ENCODE results near the gene VGLL4. TPM values are rescaled to one million over a fixed set of nuclear protein-coding genes. Genes with fewer than 3 reads are reported as not detected.

The VGLL4 gene
- total and polyA plus RNA-seq, 2 of the 4 experiments (the other 2 are of a cell fraction): 26.2 to 35.4 TPM

- Histone ChIP-seq H2BK20ac (ENCODE audit: low read depth, low read length) (no peak overlapping the region), H3K36me3 (ENCODE audit: control insufficient read depth, insufficient read depth, low read length) (no peaks in the 10 kb centered on the region), H4K20me1 (ENCODE audit: insufficient read depth, low read length) (peaks cover 4% of the 10 kb centered on the region; the same call in 1 of the 2 replicates), H3K18ac (ENCODE audit: low read depth, low read length) (no peak overlapping the region), H3K27ac (ENCODE audit: insufficient read depth, low read length) (no peak overlapping the region), H3K56ac (ENCODE audit: extremely low read depth, insufficient read depth, low read length) (no peak overlapping the region), H3K4me1 (ENCODE audit: control insufficient read depth, insufficient read depth, low read length) (no peaks in the 10 kb centered on the region), H2AK5ac (ENCODE audit: low read depth, low read length) (no peak overlapping the region), H3K27me3 (ENCODE audit: control insufficient read depth, insufficient read depth, low read length) (no peaks in the 10 kb centered on the region), H3K4me3 (ENCODE audit: insufficient read depth, low read depth, low read length) (no peak overlapping the region), H3K9ac (ENCODE audit: low read depth, low read length) (no peak overlapping the region), H4K91ac (ENCODE audit: insufficient read depth, low read depth, low read length) (no peak overlapping the region), H4K5ac (ENCODE audit: low read depth, low read length) (no peak overlapping the region), H3K9me3 (ENCODE audit: control insufficient read depth, insufficient read depth, low read length) (no peaks in the 10 kb centered on the region), H3K9me1 (ENCODE audit: insufficient read depth, low read length) (peaks cover 5% of the 10 kb centered on the region), H3K79me1 (ENCODE audit: low read depth in 1 of 2, low read length in 2 of 2) (peaks cover 11 to 12% of the 10 kb centered on the region in 2 experiments), H3K23ac (ENCODE audit: low read depth, low read length) (no peak overlapping the region), H3K14ac (replicated peaks; ENCODE audit: low read depth, low read length) (no peak overlapping the region), H3K4me2 (ENCODE audit: low read depth, low read length) (no peak overlapping the region), H2BK120ac (ENCODE audit: low read depth, low read length) (no peak overlapping the region), H2AFZ (replicated peaks; ENCODE audit: low read length, poor library complexity) (peak overlapping the region; percentile 66), H2BK5ac (ENCODE audit: low read depth, low read length, poor library complexity, severe bottlenecking) (no peak overlapping the region), H3K4ac (ENCODE audit: low read depth, low read length) (no peak overlapping the region), H2BK15ac (ENCODE audit: low read depth, low read length) (no peak overlapping the region), H2AK9ac (replicated peaks; ENCODE audit: low read depth, low read length, poor library complexity) (no peak overlapping the region), H4K8ac (ENCODE audit: low read depth in 2 of 2, low read length in 2 of 2) (no peak overlapping the region)
- intact Hi-C loops (cut with micrococcal nuclease): no loop called here
- POLR2A ChIA-PET (ENCODE audit: unreplicated experiment): no interaction called here
- CTCF ChIA-PET: interaction anchor here (0.6 kb wide), 1 partner anchor 320 kb away, joined by 4 read pairs; no protein-coding TSS in a partner anchor
- BruUV-seq (replicated peaks): no TSS peak
- ATAC-seq (ENCODE audit: low read depth): no peak
- in situ Hi-C loops (cut with MboI; ENCODE audit: low sequenced_read_pairs): no loop called here
- DNase-seq: no peak
- WGBS, 2 experiments (ENCODE audit: extremely low coverage in 2 of 2, insufficient read length in 1 of 2): no CpG with 5 or more reads among the region's 5 CpGs
- dilution Hi-C loops (cut with HindIII; ENCODE audit: low sequenced_read_pairs, unreplicated experiment): no loop called here
- TF ChIP-seq FOS (IDR thresholded peaks at IDR 0.05; ENCODE audit: low read depth, low read length) (no peak), RFX5 (IDR thresholded peaks at IDR 0.05; ENCODE audit: low read depth, low read length) (no peak), MAFK (IDR thresholded peaks at IDR 0.05; ENCODE audit: low read depth, low read length) (no peak), RCOR1 (IDR thresholded peaks at IDR 0.05; ENCODE audit: insufficient replicate concordance, low read length) (no peak), MXI1 (IDR thresholded peaks at IDR 0.05; ENCODE audit: borderline replicate concordance, low read depth, low read length) (no peak), SMC3 (IDR thresholded peaks at IDR 0.05; ENCODE audit: low read depth, low read length) (no peak), CHD1 (IDR thresholded peaks at IDR 0.05; ENCODE audit: low read depth, low read length) (no peak), NFE2L2 (IDR thresholded peaks at IDR 0.05; ENCODE audit: low read depth, low read length) (no peak), POLR2A (IDR thresholded peaks at IDR 0.05; ENCODE audit: low read depth, low read length) (no peak), MAZ (IDR thresholded peaks at IDR 0.05; ENCODE audit: borderline replicate concordance, low read depth, low read length) (no peak), RAD21 (IDR thresholded peaks at IDR 0.05; ENCODE audit: low read length) (no peak), ELK1 (IDR thresholded peaks at IDR 0.05; ENCODE audit: borderline replicate concordance, low read depth, low read length) (no peak), BHLHE40 (IDR thresholded peaks at IDR 0.05; ENCODE audit: low read depth, low read length) (no peak)
- TF ChIP-seq, protein P1, sequence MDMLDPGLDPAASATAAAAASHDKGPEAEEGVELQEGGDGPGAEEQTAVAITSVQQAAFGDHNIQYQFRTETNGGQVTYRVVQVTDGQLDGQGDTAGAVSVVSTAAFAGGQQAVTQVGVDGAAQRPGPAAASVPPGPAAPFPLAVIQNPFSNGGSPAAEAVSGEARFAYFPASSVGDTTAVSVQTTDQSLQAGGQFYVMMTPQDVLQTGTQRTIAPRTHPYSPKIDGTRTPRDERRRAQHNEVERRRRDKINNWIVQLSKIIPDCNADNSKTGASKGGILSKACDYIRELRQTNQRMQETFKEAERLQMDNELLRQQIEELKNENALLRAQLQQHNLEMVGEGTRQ (IDR thresholded peaks at IDR 0.05; ENCODE audit: low read depth, low read length): no peak
These were observed 36.2 kb upstream of the VGLL4 start for GRCh38 chr3:11679964-11680363.

All from IMR-90 (cell line).